Embryonic facial prominence (tissue), 1 donor: Measurements from ENCODE around the gene EIF2S3.
"Not testable (repeated sequence)": the region's sequence is repeated elsewhere in the genome, so short reads cannot be mapped to it uniquely, and the experiment has no call there.

Experiments used
- DNase-seq: peaks from one replicate; pipeline ENCODE4 v3.0.0-alpha.2; 2016; ENCODE audit errors: extremely low spot score

EIF2S3 gene

GRCh38 chrX:24054182-24055042, at the start of gene EIF2S3:
Gene EIF2S3 (plus strand): TSS chrX:24054956. CDS start chrX:24054969, 13 bp downstream.
- DNase-seq = peak; percentile 89

GRCh38 chrX:24005028-24005427, 49.7 kb upstream of the EIF2S3 start:
- no peak for DNase-seq

- no peak for DNase-seq
These were observed 48.9 kb upstream of the EIF2S3 start for GRCh38 chrX:24005867-24006266.

DNA sequence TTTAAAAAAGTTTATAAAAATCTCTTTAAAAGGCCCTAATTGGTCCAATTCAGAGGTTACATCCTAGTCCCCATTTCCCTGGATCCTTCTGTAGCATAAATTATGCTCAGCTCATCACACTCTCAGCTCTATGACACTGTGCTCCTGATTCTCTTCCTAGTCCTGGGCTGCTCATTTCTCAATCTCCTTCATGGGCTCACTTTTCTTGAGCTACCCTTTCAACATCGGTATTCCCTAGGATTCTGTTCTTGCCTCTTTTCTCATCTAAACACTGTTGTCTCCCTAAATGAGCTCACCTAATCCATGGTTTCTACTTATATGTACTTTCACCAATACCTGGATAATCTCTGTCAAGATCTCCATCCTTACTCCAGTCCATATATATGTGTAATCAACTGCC, 42.5 kb upstream of the EIF2S3 start:
- DNase-seq = no peak

DNA sequence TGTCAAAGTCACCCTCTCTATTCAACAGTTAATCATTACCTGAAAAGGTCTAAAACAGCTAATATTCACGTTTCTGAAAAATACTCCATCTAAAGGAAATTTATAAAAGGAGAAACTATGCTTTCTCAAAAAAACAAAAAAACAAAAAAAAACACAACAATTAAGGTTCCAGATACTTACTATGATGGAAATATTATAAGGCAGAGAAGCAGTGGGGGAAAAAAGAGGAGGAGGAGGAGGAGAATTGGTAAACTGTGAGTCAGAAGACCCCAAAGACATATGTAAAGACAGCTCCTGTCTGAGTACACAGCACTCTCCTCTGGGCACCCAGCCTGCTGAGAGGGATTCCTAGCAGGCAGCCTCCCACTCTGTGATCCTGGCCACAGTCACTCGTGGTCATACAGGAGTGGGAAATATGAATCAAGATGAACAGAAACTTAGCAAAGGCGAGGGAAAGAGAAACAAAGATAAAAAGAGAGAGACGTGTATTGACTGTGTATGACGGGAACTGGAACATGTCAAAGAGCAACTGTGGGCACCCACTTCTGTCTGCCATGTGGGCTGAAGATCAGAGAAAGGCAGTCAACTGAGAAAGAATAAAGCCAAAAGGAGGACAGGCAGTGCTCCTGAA, 40.3 kb upstream of the EIF2S3 start:
- DNase-seq = no peak

GRCh38 chrX:24017674-24018073, 37.1 kb upstream of the EIF2S3 start:
- DNase-seq = no peak

- DNase-seq = no peak
These were observed 35.9 kb upstream of the EIF2S3 start for GRCh38 chrX:24018809-24019208.

DNA sequence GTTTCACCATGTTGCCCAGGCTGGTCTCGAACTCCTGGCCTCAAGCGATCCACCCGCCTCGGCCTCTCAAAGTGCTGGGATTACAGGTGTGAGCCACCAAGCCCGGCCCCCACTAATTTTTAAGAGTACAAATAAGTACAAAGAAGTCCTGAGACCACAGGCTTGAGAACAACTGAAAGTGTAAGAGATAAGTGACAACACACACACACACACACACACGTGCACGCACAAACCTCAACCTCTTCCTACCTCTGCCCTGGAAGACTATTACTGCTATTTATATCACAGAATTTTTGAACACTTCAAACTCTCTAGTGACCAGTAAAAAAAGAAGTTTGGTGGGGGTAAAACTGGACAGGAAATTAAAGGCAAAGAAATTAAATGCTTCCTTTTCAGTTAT, 35.3 kb upstream of the EIF2S3 start:
- no peak for DNase-seq

DNA sequence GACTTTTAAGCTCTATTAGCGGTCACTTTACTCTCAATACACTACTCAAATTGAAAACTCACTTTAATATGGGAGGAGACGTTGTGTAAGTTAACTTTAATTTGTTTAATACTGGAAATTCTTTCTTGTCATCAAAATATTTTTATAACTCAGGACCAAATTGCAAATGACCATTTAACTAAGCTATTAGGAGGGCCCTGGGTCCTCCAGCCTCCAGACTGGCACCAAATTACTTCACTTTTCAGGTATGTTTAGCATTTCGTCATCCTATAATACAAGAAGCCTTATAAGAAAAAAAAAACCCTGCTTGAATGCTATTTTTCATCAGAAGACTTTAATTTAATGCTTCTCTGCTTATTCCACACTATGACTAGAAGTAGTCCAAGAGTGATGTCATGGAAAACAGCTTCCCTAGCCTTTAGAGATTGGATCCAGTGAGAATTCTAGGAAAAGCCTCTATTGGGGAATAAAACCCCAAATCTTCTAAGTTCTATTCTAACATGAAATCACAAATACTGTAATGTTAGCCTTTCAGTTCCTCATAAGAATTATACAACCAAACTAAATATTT, 34.4 kb upstream of the EIF2S3 start:
- no peak for DNase-seq

GRCh38 chrX:24023544-24023943, 31.2 kb upstream of the EIF2S3 start:
- DNase-seq = no peak

- no peak for DNase-seq
These were observed 30.6 kb upstream of the EIF2S3 start for GRCh38 chrX:24023972-24024669.

- peak; percentile 70 for DNase-seq
These were observed 29.7 kb upstream of the EIF2S3 start for GRCh38 chrX:24024819-24025740.

DNA sequence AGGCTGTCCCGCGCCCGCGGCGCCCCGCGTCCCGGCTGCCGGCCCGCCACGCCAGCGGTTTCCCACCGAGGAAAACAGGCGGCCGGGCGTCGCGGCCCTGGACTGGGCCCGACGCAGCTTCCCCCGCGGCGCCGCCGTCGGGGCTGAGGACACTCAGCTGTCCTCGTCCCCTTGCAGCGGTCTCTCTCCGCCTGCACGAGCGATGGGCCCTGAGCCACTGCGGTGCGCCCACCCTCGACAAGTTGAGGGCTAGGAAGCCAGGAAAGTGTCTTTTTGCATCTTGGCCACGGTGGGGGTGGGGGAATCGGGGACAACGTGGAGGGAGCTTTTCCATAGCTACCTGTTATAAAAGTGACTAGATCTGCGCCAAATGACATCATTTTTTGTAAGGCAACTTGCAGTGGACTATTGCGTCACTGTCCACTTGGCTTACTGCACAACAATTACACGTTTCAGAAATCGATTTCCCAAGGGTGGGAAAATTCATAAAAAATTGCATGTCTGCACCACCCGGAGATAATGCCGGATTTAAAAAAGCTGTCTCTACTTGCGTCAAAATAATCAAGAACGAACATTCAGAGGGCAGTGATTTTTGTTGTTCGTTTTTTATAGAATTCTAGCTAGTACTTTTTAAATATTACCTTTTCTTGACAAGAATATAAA, 28.9 kb upstream of the EIF2S3 start:
- peak; percentile 34 for DNase-seq

DNA sequence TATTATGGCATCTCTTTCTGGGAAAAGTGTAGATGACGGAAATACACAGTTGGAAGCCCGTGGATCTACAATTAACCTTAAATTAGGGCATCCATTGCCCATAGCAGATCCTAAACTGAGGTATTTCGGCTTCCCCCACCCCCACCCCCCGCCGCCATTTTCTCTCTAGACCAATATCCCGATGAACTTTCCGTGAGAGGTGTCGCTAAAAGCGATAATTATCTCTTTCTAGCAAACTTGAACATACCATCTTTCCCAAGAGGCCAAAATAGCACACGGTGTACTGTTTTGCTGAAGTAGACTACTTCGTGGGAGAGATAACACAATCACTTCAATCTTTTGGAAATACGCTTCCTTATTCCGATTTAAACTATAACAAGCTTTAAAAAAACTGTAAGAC, 28.3 kb upstream of the EIF2S3 start:
- no peak for DNase-seq

- DNase-seq = no peak
These were observed 27.7 kb upstream of the EIF2S3 start, which contains the start of gene KLHL15 for GRCh38 chrX:24027086-24027485. Gene KLHL15 (minus strand): TSS chrX:24027186. CDS start chrX:24006693, 20,493 bp downstream.

GRCh38 chrX:24027985-24028384, 26.8 kb upstream of the EIF2S3 start:
- no peak for DNase-seq

DNA sequence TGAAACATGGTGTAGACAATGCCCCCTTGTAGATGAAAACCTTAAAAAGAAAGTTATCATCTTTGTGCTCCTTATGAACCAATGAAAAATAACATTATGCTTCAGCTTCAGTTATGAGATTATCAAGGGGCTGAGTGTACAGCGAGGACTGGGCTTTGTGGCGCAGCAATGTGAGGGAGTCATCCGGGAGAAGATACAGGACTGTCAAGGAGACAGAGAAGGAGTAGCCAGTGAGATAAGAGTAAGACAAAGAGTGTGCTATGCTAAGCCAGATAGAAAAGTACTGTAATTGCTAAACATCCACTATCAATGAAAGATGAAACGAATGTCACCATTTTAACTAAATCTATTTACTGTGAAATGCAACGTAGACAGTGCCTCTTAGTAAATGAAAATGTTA, 24.2 kb upstream of the EIF2S3 start:
- no peak for DNase-seq

DNA sequence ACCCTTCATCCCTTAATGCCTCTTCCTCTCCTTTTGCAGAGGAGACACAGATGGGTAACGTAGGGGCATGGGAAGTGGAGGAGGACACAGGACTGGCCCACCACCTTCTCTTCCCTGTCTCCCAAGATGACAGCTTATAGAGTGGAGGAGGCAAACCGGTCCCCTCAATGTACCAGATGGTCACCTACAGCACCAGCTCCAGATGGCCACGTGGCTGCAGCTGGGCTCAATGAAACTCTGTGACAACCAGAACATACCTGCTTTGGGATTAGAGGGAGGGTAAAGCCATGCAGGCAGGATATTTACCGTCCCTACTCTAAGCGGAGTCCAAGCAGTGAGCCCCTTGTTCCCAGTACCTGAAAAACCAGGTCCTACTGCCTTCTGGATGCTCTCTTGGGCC, 20.3 kb upstream of the EIF2S3 start:
- DNase-seq = no peak

DNA sequence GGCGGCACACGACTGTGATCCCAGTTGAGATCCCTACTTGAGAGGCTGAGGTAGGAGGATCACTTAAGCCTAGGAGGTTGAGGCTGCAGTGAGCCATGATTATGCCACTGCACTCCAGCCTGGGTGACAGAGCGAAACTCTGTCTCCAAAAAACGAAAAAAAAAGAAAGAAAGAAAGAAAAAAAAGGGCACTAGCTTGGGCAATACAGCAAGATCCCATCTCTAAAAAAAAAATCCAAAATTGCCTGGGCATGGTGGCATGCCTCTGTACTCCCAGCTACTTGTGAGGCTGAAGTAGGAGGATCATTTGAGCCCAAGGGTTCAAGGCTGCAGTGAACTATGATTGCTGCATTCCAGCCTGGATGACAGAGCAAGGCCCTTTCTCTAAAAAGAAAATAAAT, 17.0 kb upstream of the EIF2S3 start:
- no peak for DNase-seq

DNA sequence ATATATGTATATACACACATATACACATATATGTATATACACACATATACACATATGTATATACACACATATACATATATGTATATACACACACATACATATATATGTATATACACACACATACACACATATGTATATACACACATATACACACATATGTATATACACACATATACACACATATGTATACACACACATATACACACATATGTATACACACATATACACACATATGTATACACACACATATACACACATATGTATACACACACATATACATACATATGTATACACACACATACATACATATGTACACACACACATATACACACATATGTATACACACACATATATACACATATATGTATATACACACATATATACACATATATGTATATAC, 8.7 kb upstream of the EIF2S3 start:
- DNase-seq = not testable (repeated sequence)

DNA sequence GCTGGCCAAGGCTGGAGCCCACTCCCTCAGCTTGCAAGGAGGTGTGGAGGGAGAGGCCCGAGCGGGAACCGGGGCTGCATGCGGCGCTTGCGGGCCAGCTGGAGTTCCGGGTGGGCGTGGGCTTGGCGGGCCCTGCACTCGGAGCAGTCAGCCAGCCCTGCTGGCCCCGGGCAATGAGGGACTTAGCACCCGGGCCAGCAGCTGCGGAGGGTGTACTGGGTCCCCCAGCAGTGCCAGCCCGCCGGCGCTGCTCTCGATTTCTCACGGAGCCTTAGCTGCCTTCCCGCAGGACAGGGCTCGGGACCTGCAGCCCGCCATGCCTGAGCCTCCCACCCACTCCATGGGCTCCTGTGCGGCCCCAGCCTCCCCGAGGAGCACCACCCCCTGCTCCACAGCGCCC, 5.1 kb upstream of the EIF2S3 start:
- DNase-seq = not testable (repeated sequence)
